GM18519 (cell line): ENCODE measurements around the gene CTNNBIP1.
A peak's percentile ranks its signal among the peaks of the same experiment; 100 is the strongest.
"Not testable (repeated sequence)": the region's sequence is repeated elsewhere in the genome, so short reads cannot be mapped to it uniquely, and the experiment has no call there.

ENCODE experiments used
- ATAC-seq: cut with Tn5 transposase; IDR thresholded peaks from one replicate; pipeline ENCODE4 v1.9.1; 2021; ENCODE audit warnings: mild to moderate bottlenecking, moderate library complexity; ENCODE audit not compliant: unreplicated experiment, low FRiP score

CTNNBIP1 gene, protein sequence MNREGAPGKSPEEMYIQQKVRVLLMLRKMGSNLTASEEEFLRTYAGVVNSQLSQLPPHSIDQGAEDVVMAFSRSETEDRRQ

DNA sequence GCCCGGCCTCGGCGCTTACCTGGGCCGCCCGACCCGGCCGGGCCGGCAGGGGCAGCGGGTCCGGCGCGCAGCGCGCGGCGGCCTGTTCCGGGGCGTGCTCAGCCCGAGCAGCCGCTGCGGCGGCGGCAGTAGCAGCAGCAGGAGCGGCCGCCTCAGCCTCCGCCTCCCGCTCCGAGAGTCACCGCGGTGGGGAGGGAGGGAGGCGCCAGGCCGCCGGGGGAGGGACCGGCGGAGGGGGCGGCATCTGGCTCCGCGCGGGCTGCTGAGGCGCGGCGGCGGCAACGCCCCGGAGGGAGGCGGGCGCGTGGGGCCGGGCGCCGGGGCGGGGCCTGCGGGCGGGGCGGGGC is at the start of gene CTNNBIP1:
TSS of gene CTNNBIP1 (minus strand) at position 194 of the 347 bp plus-strand sequence. CDS start 38,205 bp downstream, outside the sequence.
- peak; percentile 80 for ATAC-seq

DNA sequence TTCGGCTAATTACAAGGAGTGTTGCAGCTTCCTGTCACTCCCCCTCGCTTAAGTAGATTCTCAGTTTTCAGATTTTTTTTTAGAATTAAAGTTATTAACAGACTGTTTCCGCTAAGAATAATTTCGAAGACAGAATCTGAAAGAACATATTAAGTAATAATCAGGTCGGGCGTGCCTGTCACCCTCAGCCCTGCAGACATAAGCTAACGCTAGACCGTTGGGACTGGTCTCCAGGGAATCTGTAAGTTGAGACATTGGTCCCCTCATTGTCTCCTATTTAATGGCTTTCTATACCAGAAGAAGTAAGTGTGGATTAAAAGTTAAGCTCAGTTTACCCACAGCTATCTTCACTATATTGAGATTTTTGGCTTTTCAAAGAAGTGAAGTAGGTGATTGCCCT is 47.7 kb upstream of the CTNNBIP1 start:
- no peak for ATAC-seq

DNA sequence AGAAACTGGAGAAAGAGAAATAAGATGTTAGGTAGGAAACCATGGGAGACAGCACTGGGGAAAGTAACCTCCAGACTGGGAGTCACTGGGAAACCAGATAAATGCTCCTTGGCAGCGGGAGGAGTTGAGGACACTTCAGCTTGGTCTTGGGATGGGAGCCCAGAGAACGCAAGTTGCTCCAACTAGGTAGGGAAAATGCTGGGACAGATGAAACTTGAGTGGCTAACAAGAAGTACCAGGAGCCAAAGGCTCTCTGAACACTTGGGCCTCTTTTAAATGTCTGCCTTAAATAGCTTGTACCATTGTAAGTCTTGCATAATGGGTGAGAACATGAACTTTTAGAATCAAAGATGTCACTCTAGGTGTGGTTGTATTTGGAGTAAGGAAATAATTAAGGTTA is 36.2 kb upstream of the CTNNBIP1 start:
- no peak for ATAC-seq

DNA sequence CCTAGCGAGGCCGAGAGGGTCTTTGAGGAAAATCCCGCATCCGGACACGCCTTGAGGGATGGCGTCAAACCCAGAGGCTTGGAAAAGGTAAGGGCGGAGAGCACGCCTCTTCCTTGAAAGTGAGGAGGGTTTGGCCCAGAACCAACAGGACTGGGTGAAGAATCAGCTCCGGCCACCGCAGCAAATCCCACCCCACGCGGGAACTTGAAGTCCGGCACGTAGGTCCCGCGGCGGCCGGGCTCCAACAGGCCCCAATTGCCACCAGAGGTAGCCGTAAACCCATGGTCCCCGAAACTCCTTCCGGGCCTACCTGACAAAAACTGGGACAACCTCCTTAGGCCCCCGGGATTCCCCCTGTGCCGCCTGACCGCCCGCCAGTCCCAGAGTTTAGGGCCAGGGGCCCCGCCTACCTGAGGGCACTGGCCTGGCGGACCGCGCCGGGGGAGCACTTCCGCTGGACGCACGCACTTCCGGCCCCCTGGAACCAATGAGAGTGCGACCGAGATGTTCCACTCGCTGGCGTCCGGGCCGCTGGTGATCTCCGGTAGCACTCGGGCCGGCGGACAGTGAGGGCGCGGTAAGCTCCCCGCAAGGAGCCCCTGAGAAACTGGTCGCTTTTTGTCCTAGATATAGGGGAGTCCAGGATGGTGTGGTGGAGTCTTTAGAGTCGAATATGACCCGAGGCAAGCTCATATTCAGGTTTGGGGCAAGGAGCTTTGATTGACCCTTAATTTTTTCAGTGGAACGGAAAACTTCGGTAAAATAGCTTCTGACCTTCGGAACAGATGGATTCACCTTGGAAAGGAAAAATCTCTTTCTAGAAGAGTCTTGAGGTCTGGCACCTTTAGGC is 33.1 kb upstream of the CTNNBIP1 start, which contains the start of the genes LZIC and NMNAT1:
TSS of gene LZIC (minus strand) at position 453 of the 850 bp plus-strand sequence. CDS start 6,772 bp downstream, outside the sequence.
TSS of gene NMNAT1 (plus strand) at position 537 of the 850 bp plus-strand sequence. CDS start 28,599 bp downstream, outside the sequence.
- peak; percentile 63 for ATAC-seq

DNA sequence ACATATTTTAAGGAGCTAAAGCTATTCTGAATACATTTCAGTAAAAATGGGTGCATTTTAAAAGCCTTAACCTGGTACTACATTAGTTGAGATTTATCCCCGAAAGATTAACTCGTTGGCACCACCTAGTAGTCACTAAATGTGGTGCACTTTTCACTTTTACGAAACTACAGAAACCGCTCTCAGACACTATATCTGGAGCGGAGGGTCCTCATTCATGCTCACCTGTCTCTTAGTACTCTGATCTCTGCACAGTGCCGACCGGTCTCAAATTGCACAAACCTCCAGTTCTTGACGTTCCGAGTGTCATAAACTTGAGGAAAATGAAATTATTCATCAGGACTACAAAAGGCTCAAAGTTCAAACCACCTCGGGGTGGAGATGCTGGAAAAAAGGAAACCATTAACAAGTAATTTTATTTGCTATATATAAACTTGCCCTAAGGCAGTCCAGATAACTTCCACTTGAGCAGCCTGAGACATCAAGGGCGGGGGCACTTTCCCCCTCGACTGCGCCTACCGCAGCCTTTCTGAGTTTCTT is 32.4 kb upstream of the CTNNBIP1 start:
- no peak for ATAC-seq

DNA sequence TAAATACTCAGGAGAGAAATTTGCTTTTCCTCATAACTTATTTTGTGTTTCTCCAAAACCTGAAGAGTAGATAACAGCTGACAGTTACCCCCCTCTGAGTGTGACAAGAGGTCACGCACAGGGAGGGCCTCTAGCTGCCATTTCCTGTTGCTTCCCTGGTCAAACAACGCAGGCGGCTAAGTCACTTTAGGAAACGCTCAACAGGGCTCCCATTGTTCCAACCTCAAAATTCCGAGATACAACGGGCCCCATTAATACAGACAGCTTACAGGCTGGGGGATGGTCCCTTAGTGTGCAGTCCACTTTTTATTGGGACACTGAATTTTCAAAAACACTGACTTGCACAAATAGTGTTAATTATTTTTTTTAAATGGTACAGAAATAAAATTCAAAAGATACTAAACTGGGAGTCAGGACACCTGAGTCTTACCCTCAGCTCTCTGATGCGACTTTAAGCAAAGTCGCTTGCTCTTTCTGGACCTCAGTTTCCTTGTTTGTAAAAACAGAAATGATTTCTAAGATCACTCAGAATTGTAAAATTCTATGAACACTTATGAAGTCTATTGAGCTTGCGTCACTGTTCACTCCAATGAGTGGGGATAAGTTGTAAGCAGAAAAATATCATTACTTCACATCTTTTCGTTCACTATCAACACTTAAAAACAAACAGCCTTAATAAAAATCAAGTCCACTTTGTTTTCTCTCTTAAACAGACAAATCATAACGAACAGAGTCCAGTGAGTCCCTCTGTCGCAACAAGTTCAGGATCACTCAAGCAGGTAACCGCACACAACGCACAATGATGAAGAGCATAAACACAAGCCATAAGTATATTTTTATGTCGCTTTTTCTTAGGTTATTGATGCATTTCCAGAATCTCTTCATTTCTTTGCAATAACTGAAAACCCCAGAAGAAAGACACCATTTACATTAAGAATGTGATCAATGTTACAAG is 19.6 kb upstream of the CTNNBIP1 start:
- no peak for ATAC-seq

DNA sequence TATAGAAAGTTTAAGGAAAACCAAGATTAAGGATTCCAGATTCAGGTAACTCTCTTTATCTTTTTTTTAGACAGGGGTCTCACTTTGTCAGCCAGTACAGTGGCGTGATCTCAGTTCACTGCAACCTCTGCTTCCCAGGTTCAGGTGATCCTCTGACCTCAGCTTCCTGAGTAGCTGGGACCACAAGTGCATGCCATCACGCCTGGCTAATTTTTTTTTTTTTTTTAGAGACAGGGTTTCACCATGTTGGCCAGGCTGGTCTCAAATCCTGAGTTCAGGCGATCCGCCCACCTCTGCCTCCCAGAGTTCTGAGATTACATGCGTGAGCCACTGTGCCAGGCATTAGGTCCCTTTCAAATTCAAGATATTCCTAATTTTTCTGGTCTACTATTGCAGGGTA is 17.2 kb upstream of the CTNNBIP1 start:
- ATAC-seq: no peak

DNA sequence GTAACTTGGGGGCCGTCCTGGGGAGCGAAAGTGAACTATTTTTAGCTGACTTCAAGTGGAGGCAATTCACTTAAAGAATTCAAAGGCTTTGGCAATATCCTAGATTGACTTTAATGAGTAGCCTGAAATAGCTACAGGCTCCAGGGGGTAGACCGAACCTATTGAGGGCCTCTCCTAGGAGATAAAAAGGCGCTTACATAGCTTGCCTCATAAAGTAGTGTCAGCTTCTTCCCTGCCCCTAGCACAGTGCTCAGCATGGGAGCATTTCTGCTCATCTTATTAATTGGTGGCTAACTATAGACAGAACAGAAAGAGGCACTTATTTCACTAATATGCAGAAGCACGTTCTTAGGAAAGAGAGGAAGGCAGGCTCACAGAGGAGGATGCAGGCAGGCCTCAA is 12.3 kb upstream of the CTNNBIP1 start:
- ATAC-seq: no peak

DNA sequence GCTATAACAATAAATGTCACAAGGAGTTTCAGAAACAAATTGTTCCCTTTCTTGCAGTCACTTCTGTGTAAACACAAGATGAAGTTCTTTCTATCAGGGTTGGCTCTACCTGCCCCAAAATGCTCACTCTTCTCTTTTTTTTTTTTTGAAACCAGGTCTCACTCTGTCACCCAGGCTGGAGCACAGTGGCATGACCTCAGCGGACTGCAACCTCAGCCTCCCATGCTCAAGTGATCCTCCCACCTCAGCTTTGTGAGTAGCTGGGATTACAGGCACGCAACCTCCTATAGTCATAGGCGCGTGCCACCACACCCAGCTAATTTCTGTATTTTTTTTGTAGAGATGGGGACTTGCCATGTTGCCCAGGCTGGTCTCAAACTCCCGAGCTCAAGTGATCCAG is 10.5 kb upstream of the CTNNBIP1 start:
- no peak for ATAC-seq

DNA sequence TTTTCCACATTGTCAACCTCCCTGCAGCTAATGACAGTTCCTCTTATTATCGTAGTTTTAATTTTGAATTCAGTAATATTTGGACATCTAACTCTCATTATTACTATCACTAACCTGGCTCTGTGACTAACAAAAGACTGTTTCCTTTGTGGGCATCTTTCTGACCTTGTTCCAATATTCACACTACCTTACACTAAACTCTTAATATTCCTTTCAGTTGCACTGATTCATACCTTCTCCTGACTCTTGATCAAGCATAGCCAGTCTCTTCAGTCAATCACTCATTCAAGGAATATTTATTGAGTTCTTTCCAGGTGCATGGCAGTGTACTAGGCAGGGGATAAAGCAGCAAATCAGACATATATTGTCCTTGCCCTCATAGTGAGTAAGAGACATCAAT is 7.8 kb upstream of the CTNNBIP1 start:
- ATAC-seq: no peak

DNA sequence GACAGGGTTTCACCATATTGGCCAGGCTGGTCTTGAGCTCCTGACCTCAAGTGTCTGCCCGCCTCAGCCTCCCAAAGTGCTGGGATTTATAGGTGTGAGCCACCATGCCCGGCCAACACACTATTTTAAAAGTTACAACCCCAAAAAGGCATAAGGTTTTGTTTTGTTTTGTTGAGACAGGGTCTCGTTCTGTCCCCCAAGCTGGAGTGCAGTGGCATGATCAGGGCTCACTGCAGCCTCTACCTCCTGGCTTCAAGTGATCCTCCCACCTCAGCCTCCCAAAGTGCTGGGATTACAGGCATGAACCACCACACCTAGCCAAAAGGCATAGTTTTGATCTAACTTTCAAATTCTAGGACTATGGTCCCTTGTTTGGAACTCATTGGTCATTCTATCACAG is 7.4 kb upstream of the CTNNBIP1 start:
- ATAC-seq: not testable (repeated sequence)

DNA sequence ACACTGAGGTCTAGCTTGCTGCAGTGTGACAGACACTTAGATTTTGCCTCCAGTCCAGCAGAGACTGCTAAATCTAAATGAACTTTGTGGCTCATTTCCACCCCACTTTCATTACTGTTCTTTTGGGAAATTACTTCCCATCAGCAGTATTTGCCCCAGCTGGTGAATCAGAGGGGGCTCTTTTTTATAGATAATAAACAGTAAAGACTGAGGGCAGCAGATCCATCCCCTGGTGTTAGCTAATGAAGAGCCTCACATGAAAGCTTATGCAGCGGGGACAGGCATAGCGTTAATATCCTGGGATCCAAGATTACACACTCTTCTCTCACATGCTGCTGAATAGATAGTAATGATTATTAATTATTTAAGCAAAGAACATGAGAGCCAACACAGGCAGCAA is 6.4 kb upstream of the CTNNBIP1 start:
- no peak for ATAC-seq

DNA sequence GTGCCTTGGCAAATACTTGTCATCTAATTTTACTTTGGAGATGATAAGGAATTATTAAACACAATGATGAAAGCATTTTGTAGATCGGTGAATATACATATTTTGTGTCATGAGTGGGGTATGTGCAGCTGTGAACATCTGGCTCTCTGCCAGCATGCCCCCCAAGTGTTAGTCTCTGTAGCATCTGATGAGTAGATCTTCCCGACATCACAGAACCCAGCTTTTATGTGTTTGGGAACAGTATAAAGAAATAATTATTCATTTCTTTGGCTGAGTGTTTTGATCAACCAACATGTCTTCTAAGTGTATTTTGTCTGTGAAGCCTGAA is 4.5 kb upstream of the CTNNBIP1 start:
- no peak for ATAC-seq

DNA sequence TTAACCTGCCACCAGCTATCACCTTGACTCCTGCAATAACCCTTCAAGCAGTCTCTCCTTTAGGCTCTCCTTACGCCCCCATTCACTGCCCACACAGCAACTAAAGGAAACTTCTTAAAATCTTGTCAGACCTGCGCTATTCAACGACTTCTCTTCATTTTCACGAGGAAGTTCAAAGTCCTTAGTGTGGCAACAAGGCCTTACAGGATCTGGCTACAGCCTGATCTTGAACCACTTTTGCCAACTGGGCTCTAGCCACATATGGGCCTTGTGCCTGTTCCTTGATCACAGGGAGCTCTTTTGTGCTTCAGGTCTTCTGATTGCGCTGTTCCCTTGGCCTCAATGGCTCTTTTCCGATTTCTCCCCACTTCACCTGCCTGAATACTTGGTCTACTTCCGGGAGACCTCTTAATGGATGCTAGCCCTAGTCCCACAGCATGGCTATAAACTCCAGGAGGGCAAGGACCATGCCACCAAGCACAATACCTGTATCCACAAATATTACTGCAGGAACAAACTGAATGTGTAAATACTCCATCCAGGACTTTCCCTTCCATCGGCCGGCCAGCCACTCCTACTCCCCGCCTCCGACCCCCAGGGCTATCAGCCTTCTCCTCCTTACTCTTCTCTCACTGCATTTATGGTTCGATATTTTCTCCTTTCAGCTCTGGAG is 2.3 kb upstream of the CTNNBIP1 start:
- ATAC-seq: no peak

DNA sequence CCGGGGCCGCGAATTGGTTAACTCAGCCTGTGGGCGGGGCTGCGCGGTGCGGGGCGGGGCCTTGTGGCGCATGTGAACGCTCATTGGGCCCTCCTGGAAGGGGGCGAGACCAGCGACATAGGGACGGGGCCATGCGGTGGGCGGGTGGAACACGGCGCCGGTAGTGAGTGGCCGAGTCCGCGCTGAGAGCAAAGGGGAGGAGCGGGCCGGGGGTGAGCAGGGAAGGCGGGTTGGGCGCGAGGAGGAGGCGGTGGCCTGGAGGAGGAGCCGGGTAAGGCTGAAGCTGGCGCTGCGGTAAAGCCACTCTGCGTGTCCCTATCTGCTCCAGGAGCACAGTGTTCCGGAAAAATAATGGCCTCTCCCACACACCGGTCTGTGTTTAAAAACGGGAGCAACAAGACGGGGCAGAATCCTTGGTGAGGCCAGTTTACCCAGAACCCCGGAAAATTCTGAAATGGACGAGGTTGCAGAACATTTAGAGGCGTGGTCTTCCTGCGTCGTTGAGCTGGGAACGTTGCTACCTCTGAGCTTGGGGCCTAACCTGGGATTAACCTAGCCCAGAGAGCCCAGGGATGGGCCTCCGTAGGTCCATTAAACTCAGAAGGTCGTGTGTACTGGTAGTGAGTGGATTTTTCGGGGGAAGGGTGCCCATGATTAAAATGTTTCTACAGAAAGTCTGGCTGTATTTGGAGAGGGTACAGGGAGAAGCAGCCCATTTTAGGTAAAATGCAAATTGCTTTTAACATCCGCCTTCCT is 532 bp upstream of the CTNNBIP1 start:
- ATAC-seq: peak; percentile 78

DNA sequence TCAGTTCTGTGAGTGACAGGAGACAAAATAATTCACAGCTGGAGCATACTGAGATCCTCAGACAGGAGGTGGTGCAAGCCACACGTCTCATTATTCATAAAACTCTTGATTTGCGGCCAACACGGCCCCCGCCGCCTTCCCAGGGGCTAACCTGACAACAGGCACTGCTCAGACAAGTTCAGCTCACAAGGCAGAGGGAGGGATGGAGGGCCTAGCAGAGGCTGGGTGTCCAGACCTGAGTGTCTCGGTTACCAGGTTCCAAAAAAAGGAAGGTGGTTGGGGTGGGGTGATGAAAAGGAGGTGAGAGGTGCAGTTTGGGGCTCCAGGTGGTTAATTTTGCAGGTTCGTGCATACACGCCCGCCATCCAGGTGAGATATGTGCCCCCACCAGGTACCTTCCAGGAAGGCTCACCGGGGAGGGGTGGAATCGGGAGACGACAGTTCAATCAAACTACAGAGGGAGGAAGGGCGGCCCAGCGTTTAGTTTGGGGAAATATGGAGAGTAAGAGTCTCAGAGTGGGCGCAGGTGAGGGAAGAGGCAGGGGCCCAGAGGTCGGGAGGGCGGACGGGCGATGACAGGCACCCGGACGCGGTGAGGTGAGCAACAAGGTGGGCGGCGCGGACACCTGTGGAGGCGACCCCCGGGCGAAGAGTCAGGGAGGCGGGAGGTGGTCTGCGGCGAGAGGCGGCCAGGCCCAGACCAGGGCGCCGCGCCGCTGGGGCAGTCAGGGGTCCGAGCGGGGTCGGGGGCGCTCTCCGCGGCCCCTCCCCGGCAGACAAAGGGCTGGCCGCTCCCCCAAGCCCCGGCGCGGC is 629 bp downstream of the CTNNBIP1 start:
- no peak for ATAC-seq

DNA sequence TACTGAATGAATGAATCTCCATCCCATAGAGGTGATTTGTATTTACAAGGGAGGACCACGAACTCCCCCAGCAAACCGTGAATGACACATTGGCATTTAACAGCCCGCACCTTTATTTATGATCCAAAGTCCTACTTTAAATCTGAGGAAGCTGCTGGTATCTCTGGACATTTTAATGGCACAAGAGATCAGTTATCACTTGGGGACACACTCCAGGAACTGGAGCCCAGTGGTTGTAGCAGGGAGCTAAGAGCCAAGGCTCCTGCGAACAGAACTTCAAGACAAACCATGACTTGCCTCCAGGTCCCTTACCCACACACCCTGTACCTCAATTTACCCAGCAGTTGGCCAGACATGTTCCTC is 1.2 kb downstream of the CTNNBIP1 start:
- no peak for ATAC-seq

DNA sequence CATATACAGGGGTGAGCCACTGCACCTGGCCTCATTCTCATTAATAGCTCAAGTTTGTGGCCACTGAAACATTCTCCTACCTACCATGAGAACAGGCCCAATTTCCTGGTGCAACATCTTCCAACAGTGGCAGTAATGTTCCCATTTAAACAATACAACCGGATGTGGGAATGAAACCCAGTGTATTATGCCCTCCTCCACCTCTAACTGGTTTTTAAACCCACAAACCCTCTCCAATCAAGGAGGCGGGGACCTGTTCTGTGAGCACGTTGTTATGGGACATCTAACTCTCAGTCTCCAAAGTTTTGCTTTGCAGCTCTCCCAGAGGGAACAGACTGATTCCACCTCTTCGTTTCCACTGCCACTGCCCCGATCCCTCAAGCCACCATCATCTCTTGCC is 2.6 kb downstream of the CTNNBIP1 start:
- ATAC-seq: no peak

DNA sequence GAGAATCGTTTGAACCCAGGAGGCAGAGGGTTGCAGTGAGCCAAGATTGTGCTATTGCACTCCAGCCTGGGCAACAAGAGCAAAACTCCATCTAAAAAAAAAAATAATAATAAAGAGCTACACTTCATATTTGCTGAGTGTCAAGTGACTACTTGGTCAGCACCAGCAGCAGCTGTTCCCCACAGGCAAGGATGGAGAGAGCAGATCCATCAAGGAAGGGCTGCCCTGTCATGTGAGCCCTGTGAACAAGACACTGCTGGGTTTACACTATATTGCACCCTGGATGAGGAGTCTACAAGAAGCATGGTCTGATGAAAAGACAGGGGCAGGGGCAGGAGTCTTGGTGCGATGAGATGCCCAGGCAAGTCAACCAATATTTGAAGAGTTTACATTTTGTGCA is 3.6 kb downstream of the CTNNBIP1 start:
- no peak for ATAC-seq
